22Rv1 (cell line): ENCODE measurements around the gene MALSU1.

ENCODE experiments used
- ZFX ChIP-seq: fragments of 450-650 bp; IDR thresholded peaks from 2 replicates; pipeline ENCODE4 v1.6.1; 2017; ENCODE audit warnings: antibody characterized with exemption, borderline replicate concordance
- TF ChIP-seq, protein P1 (sequence below): fragments of 450-650 bp; IDR thresholded peaks from 2 replicates; pipeline ENCODE4 v1.5.1; 2017; ENCODE audit warnings: mild to moderate bottlenecking

DNA sequence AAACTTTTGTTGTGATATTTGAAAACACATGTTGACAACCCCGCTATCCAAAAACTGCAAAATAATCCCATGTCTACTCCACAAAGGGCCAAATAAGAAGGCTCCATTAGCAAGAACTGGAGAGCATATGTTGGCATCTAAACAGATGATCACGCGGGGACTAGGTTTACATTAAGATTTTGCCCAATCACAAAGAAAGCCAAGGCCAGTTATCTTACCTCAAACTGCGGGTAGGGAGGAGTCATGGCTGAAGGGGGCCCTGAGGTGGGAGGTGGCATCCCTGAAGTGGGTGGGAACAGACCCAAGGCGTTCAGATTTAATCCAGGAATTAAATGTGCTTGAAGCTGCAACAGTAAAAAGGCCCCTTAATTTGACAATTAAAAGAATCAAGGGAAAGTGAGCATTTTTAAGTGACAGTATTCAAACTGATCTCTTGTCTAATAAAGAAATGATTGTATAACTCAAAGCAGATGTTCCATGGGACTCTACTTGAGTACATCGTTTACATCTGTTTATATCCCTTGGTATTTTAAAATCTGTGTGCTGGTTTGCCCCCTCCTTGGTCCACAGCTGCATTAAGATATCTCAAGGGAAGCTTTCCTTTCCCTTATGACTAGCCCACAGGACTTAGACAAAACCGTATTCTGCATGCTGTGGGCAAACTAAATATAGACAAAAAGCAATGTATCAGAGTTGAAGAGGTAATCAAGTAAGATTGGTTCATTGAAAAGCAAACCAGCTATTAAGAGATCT lies 42.9 kb downstream of the MALSU1 start:
- TF ChIP-seq, protein P1, sequence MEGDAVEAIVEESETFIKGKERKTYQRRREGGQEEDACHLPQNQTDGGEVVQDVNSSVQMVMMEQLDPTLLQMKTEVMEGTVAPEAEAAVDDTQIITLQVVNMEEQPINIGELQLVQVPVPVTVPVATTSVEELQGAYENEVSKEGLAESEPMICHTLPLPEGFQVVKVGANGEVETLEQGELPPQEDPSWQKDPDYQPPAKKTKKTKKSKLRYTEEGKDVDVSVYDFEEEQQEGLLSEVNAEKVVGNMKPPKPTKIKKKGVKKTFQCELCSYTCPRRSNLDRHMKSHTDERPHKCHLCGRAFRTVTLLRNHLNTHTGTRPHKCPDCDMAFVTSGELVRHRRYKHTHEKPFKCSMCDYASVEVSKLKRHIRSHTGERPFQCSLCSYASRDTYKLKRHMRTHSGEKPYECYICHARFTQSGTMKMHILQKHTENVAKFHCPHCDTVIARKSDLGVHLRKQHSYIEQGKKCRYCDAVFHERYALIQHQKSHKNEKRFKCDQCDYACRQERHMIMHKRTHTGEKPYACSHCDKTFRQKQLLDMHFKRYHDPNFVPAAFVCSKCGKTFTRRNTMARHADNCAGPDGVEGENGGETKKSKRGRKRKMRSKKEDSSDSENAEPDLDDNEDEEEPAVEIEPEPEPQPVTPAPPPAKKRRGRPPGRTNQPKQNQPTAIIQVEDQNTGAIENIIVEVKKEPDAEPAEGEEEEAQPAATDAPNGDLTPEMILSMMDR: no peak
- no peak for TF ChIP-seq ZFX
